Loucy (cell line): ENCODE measurements around the gene WNK1.
"Not testable (repeated sequence)": the region's sequence is repeated elsewhere in the genome, so short reads cannot be mapped to it uniquely, and the experiment has no call there.

Experiments used
- CTCF ChIP-seq: fragments of 200-600 bp; sonication (generic); conservative IDR thresholded peaks from 2 replicates; pipeline ENCODE4 v1.5.1; 2014; ENCODE audit warnings: mild to moderate bottlenecking, antibody characterized with exemption, low read length
- EZH2phosphoT487 ChIP-seq: fragments of 200-600 bp; IDR thresholded peaks from 2 replicates; pipeline ENCODE4 v1.6.1; 2018; ENCODE audit warnings: antibody characterized with exemption, mild to moderate bottlenecking, moderate library complexity, borderline replicate concordance

- TF ChIP-seq CTCF, EZH2phosphoT487: not testable (repeated sequence)
Measured at GRCh38 chr12:849733-850437, 97.5 kb downstream of the WNK1 start.
